NOMO-1 (cell line): ENCODE results near the gene PDIK1L.
A peak's percentile ranks its signal among the peaks of the same experiment; 100 is the strongest.

Experiments used
- DNase-seq, 2 experiments: peaks; one replicate each; lab custom pipeline; 2025; ENCODE audit not compliant: unreplicated experiment in 2 of 2; lab: John Stamatoyannopoulos, UW

PDIK1L gene

GRCh38 chr1:26121854-26122773, 10.5 kb downstream of the PDIK1L start:
- DNase-seq: peak in 1 of 2 experiments; percentile 58

DNA sequence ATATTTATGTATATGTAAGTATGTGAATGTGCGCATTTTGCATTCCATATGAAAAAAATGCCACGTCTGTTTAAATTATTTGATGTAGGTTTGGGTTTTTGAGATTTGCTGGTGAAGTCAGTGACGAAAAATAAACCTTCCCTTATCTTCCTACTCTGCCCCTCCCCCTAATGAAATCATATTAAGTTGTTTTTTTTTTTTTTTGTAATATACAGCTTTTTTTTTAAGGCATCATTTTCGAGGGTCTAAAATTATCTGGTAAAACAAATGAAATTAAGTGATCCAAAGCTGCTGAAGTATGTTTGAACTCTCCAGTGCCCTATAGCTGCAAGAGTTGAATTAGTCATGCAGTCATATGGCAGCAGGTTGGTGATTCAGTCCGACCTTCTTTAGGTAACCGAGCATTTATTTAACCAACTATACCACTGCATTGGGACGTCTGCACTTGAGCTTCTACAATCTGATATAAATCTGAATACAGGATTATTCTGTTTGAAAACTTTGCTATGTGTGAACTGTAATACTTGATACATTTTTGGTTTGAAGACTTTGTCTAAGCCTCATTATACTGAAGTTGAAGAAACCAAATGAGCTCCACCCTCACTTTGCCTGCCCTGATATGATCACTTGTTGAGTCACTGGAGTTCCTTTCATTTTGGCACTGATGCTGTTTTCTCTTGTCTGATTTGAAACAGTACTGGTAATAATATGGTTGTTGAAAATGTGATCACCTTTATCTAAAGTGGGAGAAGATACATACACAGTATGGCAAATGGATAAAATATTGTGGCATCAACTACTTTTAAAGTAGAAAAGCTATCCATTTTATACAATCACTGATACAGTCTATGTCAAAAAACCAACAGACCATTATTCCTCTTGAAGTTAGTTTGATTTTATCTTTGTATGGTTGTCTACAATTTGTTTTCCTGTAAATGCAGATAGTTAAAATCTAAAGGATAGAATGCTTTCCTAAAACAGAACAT, 11.7 kb downstream of the PDIK1L start:
- peak in 1 of 2 experiments; percentile 43 for DNase-seq

DNA sequence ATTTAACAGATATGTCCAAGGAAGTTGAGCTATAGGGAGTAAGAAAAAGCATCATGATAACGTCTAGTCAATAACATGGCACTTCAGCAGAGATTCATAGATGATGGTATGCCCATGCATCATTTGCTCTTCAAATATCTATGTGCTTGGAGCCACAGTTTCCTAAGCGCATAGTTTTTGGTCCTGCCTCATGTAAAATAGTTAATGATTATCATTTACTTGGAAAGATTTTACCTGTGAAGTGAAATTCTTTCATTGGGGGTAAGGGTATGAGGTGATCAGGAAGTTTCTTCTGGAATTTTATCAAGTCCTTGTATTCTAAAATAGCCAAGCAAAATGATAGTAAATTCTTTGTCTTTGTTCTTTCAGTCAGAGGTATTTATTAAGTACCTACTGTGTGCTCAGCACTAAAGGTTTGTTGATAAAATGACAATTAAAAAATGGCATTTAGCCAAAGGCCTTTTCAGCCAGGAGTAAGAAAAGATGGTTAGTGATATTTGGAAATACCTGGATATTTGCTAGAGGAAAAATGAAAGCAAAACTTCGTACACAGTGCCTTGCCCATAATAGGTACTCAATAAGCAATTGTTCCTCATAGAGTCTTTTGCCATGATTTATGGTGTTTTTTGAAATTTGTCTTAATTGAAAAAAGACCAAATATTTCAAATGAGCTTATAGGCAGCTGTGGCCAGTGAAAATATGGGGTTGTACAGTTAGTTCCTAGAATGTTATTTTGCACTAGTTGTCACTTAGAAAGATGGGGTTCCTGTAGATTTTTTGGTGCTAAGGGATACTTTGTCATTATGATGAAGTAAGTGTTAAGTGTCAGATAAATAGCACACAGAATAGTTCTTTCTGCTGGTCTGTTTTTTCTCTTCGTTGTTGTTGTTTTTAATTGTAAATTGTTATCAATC, 13.1 kb downstream of the PDIK1L start:
- no peak for DNase-seq

- DNase-seq: no peak
Observed at GRCh38 chr1:26125382-26125781, 13.8 kb downstream of the PDIK1L start.

- no peak for DNase-seq
Observed at GRCh38 chr1:26125946-26126320, 14.3 kb downstream of the PDIK1L start.

- peak; percentile 93 to 99 for DNase-seq
Observed at GRCh38 chr1:26126321-26127084, 14.9 kb downstream of the PDIK1L start.

DNA sequence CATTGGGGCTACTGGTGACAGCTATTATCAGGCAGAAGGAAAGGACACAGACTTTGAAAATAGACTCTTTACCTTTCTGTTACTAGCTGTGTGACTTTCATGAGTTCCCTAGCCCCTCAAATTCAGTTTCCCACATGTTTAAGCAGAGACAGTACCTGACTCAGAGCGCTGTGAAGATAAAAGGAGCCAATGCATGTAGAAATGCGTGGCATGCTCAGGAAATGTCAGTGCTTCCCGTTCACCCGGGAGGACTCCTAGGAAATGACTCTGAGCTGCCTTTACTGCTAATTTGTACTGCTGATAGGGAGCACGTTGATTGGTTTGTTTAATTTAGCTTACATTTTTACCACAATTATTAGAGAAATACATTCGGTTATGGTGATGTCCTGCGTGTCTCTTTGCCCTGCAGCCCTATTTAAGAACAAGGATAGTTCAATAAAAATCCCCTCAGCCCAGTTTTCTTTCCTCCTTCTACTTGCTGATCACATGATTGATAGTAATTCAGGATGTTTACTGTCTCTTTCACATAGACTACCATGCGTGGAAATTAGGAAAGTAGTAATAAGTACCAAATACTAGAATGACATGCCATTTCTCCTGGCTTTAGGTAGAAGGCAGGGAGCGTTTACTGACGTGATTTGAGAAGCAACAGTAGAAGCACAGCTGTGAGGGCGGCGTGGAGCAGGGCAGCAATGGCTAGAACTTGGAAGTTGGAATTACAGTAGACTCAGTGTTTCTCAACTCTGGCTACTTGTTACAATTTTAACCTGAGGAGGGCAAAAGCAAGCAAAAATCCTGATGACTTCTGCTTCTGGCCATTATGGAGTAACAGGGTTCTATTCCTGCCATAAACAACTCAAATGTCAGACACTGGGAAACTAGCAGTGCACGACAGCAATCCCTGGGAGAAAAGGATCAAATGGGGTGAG, 15.9 kb downstream of the PDIK1L start:
- DNase-seq: peak in 1 of 2 experiments; percentile 28

- no peak for DNase-seq
Observed at GRCh38 chr1:26129778-26130177, 18.2 kb downstream of the PDIK1L start.

- no peak for DNase-seq
Observed at GRCh38 chr1:26130695-26131094, 19.1 kb downstream of the PDIK1L start.

- DNase-seq: no peak
Observed at GRCh38 chr1:26132128-26132833, 20.7 kb downstream of the PDIK1L start.

GRCh38 chr1:26132834-26133167, 21.2 kb downstream of the PDIK1L start:
- no peak for DNase-seq

DNA sequence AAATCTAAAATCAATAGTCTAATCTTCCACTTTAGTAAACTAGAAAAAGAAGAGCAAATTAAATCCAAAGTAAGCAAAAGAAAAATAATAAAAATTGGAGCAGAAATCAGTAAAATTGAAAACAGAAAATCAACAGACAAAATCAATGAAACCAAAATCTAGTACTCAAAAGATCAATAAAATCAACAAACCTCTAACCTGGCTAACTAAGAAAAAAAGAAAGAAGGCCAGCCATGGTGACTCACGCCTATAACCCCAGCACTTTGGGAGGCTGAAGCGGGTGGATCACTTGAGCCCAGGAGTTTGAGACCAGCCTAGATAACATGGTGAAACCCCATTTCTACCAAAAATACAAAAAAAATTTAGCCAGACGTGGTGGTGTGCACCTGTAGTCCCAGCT, 22.8 kb downstream of the PDIK1L start:
- no peak for DNase-seq

GRCh38 chr1:26138974-26139558, 27.4 kb downstream of the PDIK1L start:
- peak in 1 of 2 experiments; percentile 53 for DNase-seq

DNA sequence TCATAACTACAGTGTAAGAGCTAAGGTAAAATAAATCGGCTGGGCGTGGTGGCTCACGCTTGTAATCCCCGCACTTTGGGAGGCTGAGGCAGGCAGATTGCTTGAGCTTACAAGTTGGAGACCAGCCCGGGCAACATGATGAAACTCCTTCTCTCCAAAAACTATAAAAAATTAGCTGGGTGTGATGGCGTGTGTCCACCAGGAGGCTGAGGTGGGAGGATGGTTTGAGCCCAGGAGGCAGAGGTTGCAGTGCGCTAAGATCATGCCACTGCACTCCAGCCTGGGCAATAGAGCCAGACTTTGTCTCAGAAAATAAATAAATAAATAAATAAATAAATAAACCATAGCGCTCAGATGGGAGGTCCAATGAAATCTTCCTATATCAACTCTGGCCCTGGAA, 30.5 kb downstream of the PDIK1L start:
- no peak for DNase-seq

DNA sequence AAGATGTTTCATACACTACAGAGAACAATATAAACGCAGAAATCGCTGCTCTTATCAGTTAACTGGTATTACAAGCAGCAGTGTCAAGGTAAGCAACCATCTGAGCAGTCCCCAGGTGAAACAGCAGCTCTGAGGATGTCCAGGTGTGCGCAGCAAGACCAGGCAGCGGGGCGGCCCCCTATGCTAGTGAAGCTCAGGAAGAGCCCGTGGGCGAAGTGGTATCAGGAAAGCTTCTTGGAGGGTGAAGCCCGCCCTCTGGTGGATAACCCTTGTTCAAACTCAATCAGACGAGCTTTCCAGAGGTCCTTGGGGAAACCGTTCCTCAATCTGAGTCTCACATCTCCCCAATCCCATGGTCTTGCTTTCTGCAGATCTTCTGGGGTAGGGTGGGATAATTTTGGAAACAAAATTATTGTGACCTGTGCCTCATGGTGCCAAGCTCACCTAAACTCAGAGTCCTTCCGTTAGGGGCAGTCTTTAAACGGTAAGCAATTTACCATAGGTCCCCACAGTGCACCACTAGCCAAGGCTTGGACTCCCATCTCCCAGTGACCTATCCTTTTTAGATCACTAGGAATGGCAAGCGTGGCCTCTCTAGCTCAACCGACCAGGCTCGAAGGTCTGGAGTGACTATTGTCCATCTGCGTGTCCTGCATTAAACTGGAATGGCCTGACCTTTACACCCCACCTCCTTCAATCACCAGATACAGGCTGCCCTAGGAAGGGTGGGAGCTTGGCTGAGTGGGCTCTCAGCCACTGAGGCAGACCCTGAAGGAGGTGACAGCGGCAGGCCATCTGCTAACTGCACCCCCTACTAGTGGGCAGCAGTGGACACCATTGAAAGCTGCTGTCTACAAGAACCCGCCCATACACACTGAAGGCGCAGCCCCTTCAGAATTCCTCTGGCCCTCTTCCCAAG, 33.7 kb downstream of the PDIK1L start:
- peak in 1 of 2 experiments; percentile 51 for DNase-seq

- no peak for DNase-seq
Observed at GRCh38 chr1:26145960-26146294, 34.3 kb downstream of the PDIK1L start.

GRCh38 chr1:26148887-26149286, 37.3 kb downstream of the PDIK1L start:
- no peak for DNase-seq
